ENCODE measurements around the gene ZNF41.
A peak's percentile ranks its signal among the peaks of the same experiment; 100 is the strongest.

The ZNF41 gene

DNA sequence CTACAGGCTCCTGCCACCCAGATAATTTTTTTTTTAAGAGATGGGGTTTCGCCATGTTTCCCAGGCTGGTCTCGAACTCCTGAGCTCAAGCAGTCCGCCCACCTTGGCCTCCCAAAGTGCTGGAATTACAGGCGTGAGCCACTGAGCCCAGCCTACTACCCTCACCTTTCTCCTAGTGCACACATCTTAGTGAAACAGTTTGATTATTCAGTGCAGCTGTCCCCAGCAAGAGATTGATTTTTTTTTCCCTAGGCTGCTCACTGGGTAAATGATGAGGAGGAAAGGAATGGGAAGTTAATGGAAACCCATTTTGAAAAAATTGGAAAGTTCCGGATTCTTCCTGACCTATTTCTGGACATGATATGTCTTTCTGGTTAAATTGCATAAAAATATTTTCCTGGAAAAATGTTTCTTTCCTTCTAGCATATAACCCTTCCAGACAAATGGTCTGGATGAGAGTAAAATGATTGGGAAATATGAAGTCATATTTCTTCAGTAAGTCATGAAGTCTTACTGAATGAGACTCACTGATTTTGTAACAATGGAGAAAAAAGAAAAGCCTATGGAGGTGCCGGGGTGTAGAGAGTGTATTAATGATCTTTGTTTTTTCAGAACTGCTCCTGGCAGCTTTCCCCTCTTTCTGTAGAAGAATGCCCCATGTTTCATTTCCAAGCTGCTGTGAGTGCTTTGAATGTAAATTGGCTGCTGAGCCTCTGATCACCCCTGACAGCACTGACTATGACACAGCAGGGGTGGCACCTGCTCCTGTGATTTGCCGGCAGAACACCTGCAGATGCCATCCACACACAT is 19.5 kb upstream of the ZNF41 start:
- H3K14ac ChIP-seq (ENCODE audit: low read length), result no peak overlapping the region
- no peak overlapping the region for H2BK120ac ChIP-seq (ENCODE audit: low read depth, low read length)
- no peak overlapping the region for H2BK12ac ChIP-seq (ENCODE audit: low read length)
- H3K18ac ChIP-seq (ENCODE audit: low read length), result no peak overlapping the region
- no peak overlapping the region for H2BK5ac ChIP-seq (ENCODE audit: low read length)
- DNase-seq (ENCODE audit: low spot score), result no peak
- H2AK5ac ChIP-seq (ENCODE audit: low read depth, low read length), result no peak overlapping the region
- peaks cover 0 to 6% (median 0%) of the 10 kb centered on the region in 3 experiments for H3K27me3 ChIP-seq (ENCODE audit: control insufficient read depth in 3 of 3, insufficient read depth in 3 of 3, low read depth in 1 of 3, low read length in 3 of 3)
- H3K79me1 ChIP-seq (ENCODE audit: low read depth, low read length), result no peaks in the 10 kb centered on the region
- H3K9me3 ChIP-seq (replicated peaks in 1 of 2; ENCODE audit: control insufficient read depth in 2 of 2, insufficient read depth in 1 of 2, low read depth in 1 of 2, low read length in 2 of 2), result no peaks in the 10 kb centered on the region
- H3K4me3 ChIP-seq (ENCODE audit: low read length in 2 of 2), result no peak overlapping the region
- no peak overlapping the region for H3K27ac ChIP-seq (replicated peaks; ENCODE audit: low read length)
- H3K9ac ChIP-seq (ENCODE audit: low read depth, low read length, poor library complexity), result no peak overlapping the region
- no peak overlapping the region for H4K8ac ChIP-seq (ENCODE audit: low read depth, low read length)
- no CpG with 5 or more reads among the region's 7 CpGs for WGBS, 2 donors (ENCODE audit: extremely low coverage in 2 of 2, insufficient read length in 2 of 2, insufficient replicate concordance in 1 of 2)
- no peaks in the 10 kb centered on the region for H3K36me3 ChIP-seq (replicated peaks in 1 of 2; ENCODE audit: control insufficient read depth in 2 of 2, insufficient read depth in 2 of 2, low read length in 2 of 2)
- no peak overlapping the region for H3K4me2 ChIP-seq (ENCODE audit: insufficient read depth, low read length, poor library complexity, severe bottlenecking)
- no peak overlapping the region for H3K4ac ChIP-seq (ENCODE audit: low read length)
- H2BK15ac ChIP-seq (ENCODE audit: low read length), result no peak overlapping the region
- H3K4me1 ChIP-seq (ENCODE audit: control insufficient read depth in 2 of 2, insufficient read depth in 1 of 2, low read depth in 1 of 2, low read length in 2 of 2), result peaks cover 8 to 14% of the 10 kb centered on the region in 2 donors
- no peak overlapping the region for H4K91ac ChIP-seq (ENCODE audit: low read depth, low read length, poor library complexity)
- no peak overlapping the region for H2AFZ ChIP-seq (ENCODE audit: low read length)
- no peak overlapping the region for H3K23ac ChIP-seq (ENCODE audit: low read depth, low read length, poor library complexity)

DNA sequence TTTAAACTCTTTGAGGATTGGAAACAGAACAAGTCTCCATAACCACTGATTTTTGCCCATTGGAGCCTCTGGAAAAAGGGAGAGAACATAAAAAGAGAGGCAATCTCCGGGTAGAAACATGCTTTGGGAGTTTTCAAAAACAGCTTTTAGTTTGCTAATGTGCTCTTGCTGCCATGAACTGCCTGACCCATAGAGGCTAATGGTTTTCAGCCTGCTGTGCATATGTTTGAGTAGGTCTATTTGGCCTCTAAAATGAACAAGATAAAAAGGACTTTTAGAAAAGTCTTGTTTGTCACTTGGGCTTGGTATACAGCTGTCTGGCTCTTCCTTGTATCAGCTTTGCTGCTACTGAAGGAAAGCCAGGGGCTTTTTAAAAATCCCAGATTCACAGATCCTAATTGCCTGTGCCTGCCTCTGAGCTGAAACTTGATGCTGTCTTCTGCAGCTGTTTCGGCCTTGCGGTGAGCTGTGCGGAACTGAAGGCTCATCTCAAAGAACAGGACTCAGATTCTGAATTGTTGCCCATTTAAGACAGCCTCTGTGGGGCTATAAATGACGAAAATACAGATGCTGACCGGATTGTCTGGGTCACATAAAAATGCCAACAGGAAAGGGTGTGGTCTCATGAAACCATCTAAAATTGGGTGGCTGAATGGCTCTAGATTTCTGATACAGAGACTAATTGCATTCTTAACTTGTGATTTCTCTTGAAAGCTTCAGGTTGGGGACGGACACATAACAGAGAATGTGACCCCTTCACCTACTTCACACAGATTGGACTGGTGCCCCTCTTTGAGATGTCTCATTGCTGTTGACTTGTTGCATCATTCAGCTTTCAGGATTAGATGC is 18.4 kb upstream of the ZNF41 start:
- Histone ChIP-seq H2AFZ (ENCODE audit: low read length) (peak overlapping the region; percentile 70), H2BK15ac (ENCODE audit: low read length) (no peak overlapping the region), H3K27me3 (ENCODE audit: control insufficient read depth in 3 of 3, insufficient read depth in 3 of 3, low read depth in 1 of 3, low read length in 3 of 3) (peaks cover 0 to 6% (median 0%) of the 10 kb centered on the region in 3 experiments), H2BK5ac (ENCODE audit: low read length) (no peak overlapping the region), H2BK120ac (ENCODE audit: low read depth, low read length) (no peak overlapping the region), H2AK5ac (ENCODE audit: low read depth, low read length) (no peak overlapping the region), H3K18ac (ENCODE audit: low read length) (no peak overlapping the region), H3K4me2 (ENCODE audit: insufficient read depth, low read length, poor library complexity, severe bottlenecking) (peak overlapping the region; percentile 45), H4K91ac (ENCODE audit: low read depth, low read length, poor library complexity) (no peak overlapping the region), H3K4ac (ENCODE audit: low read length) (no peak overlapping the region), H3K4me3 (ENCODE audit: low read length in 2 of 2) (peak overlapping the region in 1 of 2 donors; percentile 1), H3K14ac (ENCODE audit: low read length) (no peak overlapping the region), H3K9ac (ENCODE audit: low read depth, low read length, poor library complexity) (no peak overlapping the region), H3K79me1 (ENCODE audit: low read depth, low read length) (no peaks in the 10 kb centered on the region), H3K36me3 (replicated peaks in 1 of 2; ENCODE audit: control insufficient read depth in 2 of 2, insufficient read depth in 2 of 2, low read length in 2 of 2) (no peaks in the 10 kb centered on the region), H4K8ac (ENCODE audit: low read depth, low read length) (no peak overlapping the region), H3K27ac (replicated peaks; ENCODE audit: low read length) (peak overlapping the region; percentile 51), H2BK12ac (ENCODE audit: low read length) (no peak overlapping the region), H3K23ac (ENCODE audit: low read depth, low read length, poor library complexity) (no peak overlapping the region), H3K9me3 (replicated peaks in 1 of 2; ENCODE audit: control insufficient read depth in 2 of 2, insufficient read depth in 1 of 2, low read depth in 1 of 2, low read length in 2 of 2) (no peaks in the 10 kb centered on the region), H3K4me1 (ENCODE audit: control insufficient read depth in 2 of 2, insufficient read depth in 1 of 2, low read depth in 1 of 2, low read length in 2 of 2) (peaks cover 8 to 14% of the 10 kb centered on the region in 2 donors)
- DNase-seq (ENCODE audit: low spot score), result no peak
- WGBS, 2 donors (ENCODE audit: extremely low coverage in 2 of 2, insufficient read length in 2 of 2, insufficient replicate concordance in 1 of 2), result no CpG with 5 or more reads among the region's 7 CpGs

DNA sequence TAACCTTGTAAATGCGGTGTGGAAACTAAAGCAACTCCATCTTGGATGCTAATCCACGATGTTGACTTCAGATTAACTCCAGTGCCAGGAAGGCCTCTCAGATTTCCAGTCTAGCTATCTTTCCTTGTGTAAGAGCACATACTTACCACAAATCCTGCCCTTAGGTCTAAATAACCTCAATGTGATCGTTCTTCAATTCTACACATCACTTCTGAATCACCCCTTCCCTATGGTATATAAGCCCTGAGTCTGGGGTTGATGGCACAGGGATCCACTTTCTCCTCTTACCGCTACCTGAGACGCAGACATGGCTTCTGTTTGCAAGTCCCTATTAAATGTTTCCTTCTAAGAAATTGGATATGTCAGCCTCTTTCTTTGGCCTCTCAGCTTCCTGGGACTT is 17.5 kb upstream of the ZNF41 start:
- DNase-seq (ENCODE audit: low spot score), result no peak
- Histone ChIP-seq H3K23ac (ENCODE audit: low read depth, low read length, poor library complexity) (no peak overlapping the region), H3K9ac (ENCODE audit: low read depth, low read length, poor library complexity) (no peak overlapping the region), H2BK5ac (ENCODE audit: low read length) (no peak overlapping the region), H2AK5ac (ENCODE audit: low read depth, low read length) (no peak overlapping the region), H3K18ac (ENCODE audit: low read length) (no peak overlapping the region), H3K4me1 (ENCODE audit: control insufficient read depth in 2 of 2, insufficient read depth in 1 of 2, low read depth in 1 of 2, low read length in 2 of 2) (peaks cover 8 to 14% of the 10 kb centered on the region in 2 donors), H2AFZ (ENCODE audit: low read length) (peak overlapping the region; percentile 70), H3K4me2 (ENCODE audit: insufficient read depth, low read length, poor library complexity, severe bottlenecking) (no peak overlapping the region), H3K27me3 (ENCODE audit: control insufficient read depth in 3 of 3, insufficient read depth in 3 of 3, low read depth in 1 of 3, low read length in 3 of 3) (peaks cover 0 to 7% (median 0%) of the 10 kb centered on the region in 3 experiments), H3K4me3 (ENCODE audit: low read length in 2 of 2) (no peak overlapping the region), H3K27ac (replicated peaks; ENCODE audit: low read length) (no peak overlapping the region), H3K4ac (ENCODE audit: low read length) (no peak overlapping the region), H3K36me3 (replicated peaks in 1 of 2; ENCODE audit: control insufficient read depth in 2 of 2, insufficient read depth in 2 of 2, low read length in 2 of 2) (no peaks in the 10 kb centered on the region), H3K9me3 (replicated peaks in 1 of 2; ENCODE audit: control insufficient read depth in 2 of 2, insufficient read depth in 1 of 2, low read depth in 1 of 2, low read length in 2 of 2) (no peaks in the 10 kb centered on the region), H2BK120ac (ENCODE audit: low read depth, low read length) (no peak overlapping the region), H3K14ac (ENCODE audit: low read length) (no peak overlapping the region), H4K91ac (ENCODE audit: low read depth, low read length, poor library complexity) (no peak overlapping the region), H2BK12ac (ENCODE audit: low read length) (no peak overlapping the region), H3K79me1 (ENCODE audit: low read depth, low read length) (no peaks in the 10 kb centered on the region), H4K8ac (ENCODE audit: low read depth, low read length) (no peak overlapping the region), H2BK15ac (ENCODE audit: low read length) (no peak overlapping the region)
- WGBS, 2 donors (ENCODE audit: extremely low coverage in 2 of 2, insufficient read length in 2 of 2, insufficient replicate concordance in 1 of 2), result no CpG with 5 or more reads among the region's 5 CpGs

DNA sequence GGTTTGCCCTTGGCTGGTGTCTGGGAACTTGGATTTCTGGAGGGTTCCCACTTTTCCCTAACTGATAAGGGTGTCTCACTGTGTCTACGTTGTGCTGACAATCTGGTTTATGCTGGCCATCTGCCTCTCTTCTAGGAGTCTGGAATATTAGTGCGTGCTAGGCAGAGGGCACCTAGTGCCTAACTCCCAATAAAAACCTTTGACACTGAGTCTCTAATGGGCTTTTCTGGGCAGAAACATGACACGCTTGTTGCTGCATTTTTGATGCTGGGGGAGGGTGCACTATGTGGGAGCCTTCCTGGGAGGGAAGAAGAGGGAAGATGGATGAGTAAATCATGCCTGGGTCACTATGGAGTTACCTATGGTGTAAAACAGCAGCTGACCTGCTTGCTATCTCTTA is 16.3 kb upstream of the ZNF41 start:
- Histone ChIP-seq H4K91ac (ENCODE audit: low read depth, low read length, poor library complexity) (no peak overlapping the region), H2AFZ (ENCODE audit: low read length) (no peak overlapping the region), H3K9me3 (replicated peaks in 1 of 2; ENCODE audit: control insufficient read depth in 2 of 2, insufficient read depth in 1 of 2, low read depth in 1 of 2, low read length in 2 of 2) (no peaks in the 10 kb centered on the region), H3K27me3 (ENCODE audit: control insufficient read depth in 3 of 3, insufficient read depth in 3 of 3, low read depth in 1 of 3, low read length in 3 of 3) (peaks cover 0 to 10% (median 0%) of the 10 kb centered on the region in 3 experiments), H2BK120ac (ENCODE audit: low read depth, low read length) (no peak overlapping the region), H2BK5ac (ENCODE audit: low read length) (no peak overlapping the region), H3K4me2 (ENCODE audit: insufficient read depth, low read length, poor library complexity, severe bottlenecking) (no peak overlapping the region), H3K4ac (ENCODE audit: low read length) (no peak overlapping the region), H3K18ac (ENCODE audit: low read length) (no peak overlapping the region), H2BK12ac (ENCODE audit: low read length) (no peak overlapping the region), H3K9ac (ENCODE audit: low read depth, low read length, poor library complexity) (no peak overlapping the region), H2BK15ac (ENCODE audit: low read length) (no peak overlapping the region), H3K79me1 (ENCODE audit: low read depth, low read length) (no peaks in the 10 kb centered on the region), H3K4me1 (ENCODE audit: control insufficient read depth in 2 of 2, insufficient read depth in 1 of 2, low read depth in 1 of 2, low read length in 2 of 2) (peaks cover 8 to 14% of the 10 kb centered on the region in 2 donors), H3K36me3 (replicated peaks in 1 of 2; ENCODE audit: control insufficient read depth in 2 of 2, insufficient read depth in 2 of 2, low read length in 2 of 2) (no peaks in the 10 kb centered on the region), H2AK5ac (ENCODE audit: low read depth, low read length) (no peak overlapping the region), H4K8ac (ENCODE audit: low read depth, low read length) (no peak overlapping the region), H3K4me3 (ENCODE audit: low read length in 2 of 2) (no peak overlapping the region), H3K23ac (ENCODE audit: low read depth, low read length, poor library complexity) (no peak overlapping the region), H3K14ac (ENCODE audit: low read length) (no peak overlapping the region), H3K27ac (replicated peaks; ENCODE audit: low read length) (no peak overlapping the region)
- WGBS, 2 donors (ENCODE audit: extremely low coverage in 2 of 2, insufficient read length in 2 of 2, insufficient replicate concordance in 1 of 2), result no CpG with 5 or more reads among the region's 3 CpGs
- no peak for DNase-seq (ENCODE audit: low spot score)

All from neuronal stem cell (in vitro differentiated cells).